HG02763 (cell line): ENCODE results near the gene TNFSF11.

Experiments
- ATAC-seq: cut with Tn5 transposase; IDR thresholded peaks from one replicate; pipeline ENCODE4 v1.9.1; 2021; ENCODE audit warnings: mild to moderate bottlenecking, moderate library complexity; ENCODE audit not compliant: unreplicated experiment

Gene TNFSF11

DNA sequence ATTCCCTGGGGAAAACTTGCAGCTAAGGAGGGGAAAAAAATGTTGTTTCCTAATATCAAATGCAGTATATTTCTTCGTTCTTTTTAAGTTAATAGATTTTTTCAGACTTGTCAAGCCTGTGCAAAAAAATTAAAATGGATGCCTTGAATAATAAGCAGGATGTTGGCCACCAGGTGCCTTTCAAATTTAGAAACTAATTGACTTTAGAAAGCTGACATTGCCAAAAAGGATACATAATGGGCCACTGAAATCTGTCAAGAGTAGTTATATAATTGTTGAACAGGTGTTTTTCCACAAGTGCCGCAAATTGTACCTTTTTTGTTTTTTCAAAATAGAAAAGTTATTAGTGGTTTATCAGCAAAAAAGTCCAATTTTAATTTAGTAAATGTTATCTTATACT, 33.6 kb downstream of the TNFSF11 start:
- no peak for ATAC-seq

DNA sequence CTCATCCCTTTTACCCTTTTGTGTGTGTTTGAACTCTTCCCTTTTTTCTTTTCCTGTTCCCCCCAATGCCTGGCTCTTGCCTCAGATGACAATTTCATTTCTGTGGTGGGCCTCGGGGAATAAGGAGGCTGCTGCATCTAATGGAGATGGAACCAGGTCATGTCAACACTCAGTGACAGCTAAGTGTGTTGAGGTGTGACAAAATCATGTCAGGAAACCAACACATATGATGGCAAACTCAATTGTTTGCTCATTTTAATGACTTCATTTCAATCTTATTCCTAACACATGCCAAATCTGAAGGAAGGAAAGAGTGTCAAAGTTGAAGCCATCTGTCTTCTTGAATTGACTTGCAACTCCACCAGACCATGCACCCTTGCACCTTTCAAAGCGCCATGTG, 36.7 kb downstream of the TNFSF11 start:
- ATAC-seq: no peak

DNA sequence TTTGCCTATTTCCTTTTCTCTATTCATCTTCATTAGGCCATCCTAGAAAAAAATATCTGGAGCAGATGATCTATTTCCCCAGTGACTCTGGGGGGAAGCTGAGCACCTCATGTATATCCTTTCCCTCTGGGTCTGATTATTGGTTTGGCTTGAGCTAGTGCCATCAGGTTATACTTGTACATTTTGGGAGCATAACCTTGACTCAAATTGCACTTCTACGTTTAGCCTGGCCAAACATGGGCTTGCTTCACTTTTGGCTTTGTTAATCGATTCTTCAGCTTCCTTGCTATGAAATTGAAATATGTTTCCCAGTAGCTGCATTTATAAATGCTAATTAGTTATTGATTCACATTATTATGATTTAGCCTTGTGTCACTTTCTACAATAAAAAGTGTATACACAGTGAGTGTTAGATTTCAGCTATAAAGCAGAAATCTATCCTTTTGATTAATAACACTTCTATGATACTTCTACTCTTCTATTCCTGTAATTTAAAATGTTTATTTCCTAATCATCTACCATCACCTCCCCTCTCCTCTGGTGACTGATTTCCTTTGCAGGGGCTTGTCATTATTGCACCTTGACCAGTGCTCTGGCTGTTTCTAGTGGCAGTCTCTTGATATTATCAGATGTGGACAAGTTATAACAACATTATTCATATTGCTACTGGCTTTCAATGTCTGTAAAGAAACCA, 37.3 kb downstream of the TNFSF11 start:
- ATAC-seq: no peak

DNA sequence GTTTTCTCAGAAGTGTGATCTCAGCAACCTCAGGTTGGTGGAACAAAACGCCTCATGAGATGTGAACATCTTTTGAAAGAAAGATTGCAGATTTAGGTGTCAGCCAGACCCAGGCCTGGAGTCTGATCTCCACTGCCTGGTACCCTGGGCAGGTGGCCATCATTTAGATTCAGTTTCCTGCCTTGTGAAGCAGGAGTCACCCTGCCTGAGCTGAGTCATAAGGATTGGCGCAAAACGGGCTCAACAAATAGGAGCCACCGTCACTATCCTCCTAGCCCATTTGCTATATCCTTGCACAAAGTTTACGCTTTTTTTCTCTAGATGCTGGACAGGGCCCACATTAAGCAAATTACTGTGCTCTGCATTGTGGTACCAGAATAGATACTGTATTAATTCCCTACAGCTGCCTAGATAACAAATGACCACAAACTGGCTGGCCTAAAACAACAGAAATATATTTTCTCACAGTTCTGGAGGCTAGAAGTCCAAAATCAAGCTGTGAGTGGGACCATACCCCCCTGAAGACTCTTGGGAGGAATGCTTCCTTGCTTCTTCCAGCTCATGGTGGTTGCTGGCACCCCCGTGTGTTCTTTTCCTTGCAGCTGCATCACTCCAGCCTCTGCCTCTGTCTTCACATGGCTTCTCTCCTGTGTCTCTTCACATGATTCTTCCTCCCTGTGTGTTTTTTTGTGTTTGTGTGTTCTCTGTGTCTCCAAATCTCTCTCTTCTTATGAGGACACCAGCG, 38.2 kb downstream of the TNFSF11 start:
- no peak for ATAC-seq

DNA sequence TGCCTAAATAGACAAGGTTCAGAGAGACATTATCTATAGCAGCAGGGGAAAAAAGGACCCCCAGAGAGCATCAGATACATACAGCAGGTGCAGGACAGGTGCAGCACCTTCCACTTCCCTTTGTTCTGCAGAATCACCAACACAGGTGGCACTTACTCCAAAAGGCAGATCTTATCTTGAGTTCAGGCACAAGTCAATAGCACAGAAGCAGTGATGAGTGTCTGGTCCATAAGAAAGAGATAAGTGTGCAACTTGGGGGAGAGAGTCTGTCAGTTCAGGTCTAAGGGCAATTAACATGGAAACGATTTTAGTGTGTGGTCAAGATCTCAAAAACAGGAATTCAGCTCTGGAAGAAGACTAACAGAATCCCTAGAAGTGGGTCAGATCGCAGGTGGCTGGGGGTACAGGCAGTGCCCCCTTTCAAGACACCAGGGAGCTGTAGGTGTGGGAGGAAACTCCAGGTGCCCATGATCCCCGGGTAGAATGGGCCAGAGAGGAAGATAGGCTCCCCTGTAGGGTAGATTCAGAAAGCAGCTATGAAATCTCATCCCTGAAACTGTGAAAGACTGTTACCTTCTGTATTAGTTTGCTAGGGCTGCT, 40.6 kb downstream of the TNFSF11 start:
- no peak for ATAC-seq

DNA sequence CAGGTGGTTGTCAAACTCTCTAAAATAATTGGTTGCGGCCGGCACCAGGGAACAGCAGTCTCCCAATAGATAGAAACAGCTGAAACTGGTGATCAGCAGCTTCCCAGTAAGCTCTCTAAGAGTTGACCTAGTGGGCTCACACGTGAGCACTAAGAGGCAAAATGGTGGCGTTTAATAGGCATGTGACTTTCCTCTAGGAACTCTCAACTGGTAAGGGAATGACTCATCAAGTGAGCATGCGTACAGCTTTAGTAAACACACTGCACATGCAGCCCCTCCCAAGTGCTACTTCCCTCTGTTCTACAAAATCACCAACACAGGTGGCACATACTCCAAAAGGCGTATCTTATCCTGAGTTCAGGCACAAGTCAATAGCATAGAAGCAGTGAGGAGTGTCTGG, 41.7 kb downstream of the TNFSF11 start:
- no peak for ATAC-seq

DNA sequence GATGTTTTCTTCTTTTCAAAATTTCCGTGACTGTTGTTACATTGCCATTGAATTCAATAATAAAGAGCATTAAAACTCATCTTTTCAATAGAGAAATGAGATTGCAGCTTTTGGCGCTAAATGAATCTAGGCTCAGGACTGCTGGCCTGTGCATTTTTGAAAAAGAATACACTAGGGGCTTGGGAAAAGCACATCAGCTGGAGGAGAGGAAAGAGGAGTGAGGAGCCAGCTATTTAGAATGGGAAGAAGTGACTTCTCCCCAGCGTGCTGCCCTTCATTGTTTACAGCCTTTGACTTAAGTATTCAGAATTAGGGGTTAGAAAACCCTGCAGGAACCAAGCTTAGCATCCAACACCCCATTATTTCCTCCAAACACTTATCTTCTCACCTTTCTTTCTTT, 43.3 kb downstream of the TNFSF11 start:
- ATAC-seq: no peak

DNA sequence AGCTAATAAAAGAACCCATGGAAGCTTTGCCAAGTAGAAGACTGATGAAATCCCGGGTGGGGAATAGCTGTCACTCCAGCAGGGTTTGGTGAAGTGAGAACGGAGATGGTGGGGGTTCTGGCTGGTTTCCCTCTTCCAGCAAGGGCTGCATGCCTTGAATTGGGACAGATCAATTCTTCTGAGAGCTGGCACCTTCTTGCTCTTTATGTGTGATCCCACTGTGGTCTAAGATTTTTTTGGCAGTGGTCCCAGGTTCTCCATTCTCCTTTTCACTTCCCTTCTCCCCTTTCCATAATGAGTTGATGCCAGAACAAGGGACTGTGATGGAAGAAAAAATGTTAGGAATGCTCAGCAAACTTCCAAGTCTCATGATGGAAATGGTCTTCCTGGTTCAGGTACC, 50.0 kb downstream of the TNFSF11 start:
- no peak for ATAC-seq

DNA sequence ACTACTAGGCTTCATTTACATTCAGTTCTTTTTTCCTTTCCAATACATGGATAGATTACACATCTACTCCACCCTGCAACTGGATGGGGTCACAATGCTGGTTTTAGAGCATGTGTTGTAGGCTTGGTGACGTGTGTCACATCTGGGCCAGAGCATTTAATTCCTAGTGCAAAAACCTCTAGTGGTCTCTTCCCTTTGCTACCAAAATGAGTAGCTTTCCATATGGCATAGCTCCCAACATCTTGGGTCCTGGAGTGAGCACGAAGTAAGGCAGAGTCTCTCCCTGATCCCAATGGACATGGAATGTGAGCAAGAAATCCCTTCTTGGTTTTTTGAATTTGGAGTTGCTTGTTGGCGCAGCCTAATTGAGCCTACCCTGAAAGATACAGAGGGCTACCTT, 51.7 kb downstream of the TNFSF11 start:
- ATAC-seq: no peak

DNA sequence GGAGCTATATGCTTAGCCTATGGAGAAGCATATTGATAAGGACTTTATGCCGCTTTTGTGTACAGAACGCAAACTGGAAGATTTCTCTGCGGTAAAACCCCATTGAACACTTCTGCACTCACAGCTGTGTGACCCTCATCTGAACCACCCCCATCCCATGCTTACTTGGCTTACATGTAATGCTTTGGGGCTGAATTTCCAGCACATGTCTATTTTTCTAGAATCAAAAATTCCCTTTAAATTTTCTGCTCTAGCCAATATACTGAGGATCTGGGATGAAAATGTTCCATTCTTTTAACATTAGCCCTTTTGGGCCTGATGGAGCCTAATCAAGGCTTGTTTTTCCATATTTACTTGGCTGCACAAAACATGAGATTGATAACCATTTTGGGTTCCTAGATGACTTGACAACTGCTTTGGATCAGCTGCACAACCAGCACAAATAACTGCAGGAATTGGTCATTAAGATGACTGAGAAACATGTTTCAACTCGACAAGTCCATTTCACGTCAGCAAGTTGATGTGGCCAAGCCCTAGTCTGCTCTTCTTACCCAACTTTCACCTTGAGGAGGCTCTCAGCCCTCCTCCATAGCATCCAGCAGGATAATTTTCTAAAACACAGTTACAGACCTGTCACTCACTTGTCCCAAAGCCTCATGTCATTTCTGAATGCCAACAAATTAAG, 52.4 kb downstream of the TNFSF11 start:
- no peak for ATAC-seq

DNA sequence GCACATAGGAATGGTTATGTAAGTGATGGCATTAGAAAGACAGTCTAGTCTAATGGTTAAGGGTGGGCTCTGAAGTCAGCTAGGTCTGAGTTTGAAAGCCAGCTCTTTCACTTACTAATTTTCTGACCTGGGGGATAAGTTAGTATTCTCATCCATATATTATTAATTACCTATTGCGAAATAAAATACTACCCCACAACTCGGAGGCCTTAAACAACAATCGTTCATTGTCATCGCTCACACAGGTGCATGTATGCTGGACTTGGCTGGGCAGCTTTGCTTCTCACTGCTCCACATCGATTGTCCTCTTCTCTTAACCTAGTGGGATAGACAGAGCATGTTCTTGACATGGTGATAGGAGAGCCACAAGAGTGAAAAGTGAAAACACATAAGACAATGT, 54.7 kb downstream of the TNFSF11 start:
- no peak for ATAC-seq

DNA sequence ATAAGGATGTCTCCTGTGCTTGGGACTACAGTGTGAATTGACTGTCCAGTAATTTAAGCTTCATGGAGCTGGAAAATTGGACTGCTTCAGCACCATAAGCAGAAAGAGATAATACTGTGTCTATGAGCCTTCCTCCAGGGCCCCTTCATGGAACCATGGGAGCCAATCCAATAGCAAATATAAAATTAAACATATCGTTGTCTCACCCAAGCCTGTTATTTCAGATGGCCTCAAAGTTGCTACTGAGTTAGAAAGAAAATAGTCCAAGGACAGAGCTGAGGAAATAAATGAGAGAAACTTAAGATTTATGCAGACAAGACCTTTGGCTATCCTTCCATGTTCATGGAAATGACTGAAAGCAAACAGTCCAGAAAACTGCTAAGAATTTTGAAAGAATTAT, 57.2 kb downstream of the TNFSF11 start:
- ATAC-seq: no peak

DNA sequence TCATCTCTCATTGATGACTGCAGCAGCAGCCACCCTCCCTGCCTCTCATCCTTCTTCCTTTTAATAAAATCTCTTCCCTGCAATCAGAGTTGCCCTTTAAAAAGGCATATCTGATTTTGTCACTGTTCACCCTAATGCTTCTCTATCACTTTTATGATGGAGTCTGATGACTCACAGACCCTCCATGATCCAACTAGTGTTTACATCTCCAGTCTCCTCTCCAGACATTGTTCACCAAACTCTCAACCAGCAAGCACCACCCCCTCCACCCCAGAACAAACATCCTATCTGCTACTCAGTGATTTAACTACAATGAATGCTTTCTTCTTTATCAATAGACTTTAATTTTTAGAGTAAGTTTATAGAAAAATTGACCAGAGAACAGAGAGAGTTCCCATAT, 59.5 kb downstream of the TNFSF11 start:
- ATAC-seq: no peak

DNA sequence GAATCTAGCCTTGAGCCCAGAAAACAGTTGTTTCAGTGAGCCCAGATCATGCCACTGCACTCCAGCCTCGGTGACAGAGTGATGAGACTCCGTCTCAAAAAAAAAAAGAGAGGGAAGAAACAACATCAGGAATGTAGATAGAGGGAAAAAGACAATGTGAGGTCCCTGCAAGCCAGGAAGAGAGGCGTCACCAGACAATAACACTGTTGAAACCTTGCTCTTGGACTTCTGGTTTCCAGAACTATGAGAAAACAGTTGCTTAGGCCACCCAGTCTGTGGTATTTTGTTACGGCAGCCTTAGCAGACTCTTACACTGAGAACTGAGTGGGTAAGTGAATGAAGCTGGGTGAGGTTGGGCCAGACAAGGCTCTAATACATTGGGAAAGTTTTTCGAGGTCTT, 64.1 kb downstream of the TNFSF11 start:
- no peak for ATAC-seq

DNA sequence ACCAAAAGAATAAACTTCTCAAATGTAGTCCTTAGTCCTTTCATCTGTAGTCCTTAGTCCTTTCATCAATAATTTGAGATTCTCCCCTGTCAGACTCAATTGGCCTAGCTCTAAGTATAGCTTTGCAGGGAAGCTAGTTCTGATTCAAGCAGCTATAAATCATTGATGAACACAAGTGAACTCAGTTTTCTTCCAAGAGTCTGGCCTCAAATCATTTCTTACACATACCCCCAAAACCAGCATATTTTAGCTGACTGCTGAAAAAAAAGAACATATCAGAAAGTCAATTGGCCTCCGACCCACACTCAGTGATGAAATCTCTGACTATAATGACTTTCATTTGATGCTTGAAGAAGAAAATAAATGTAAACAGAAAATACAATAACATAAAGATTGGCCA, 64.9 kb downstream of the TNFSF11 start:
- ATAC-seq: no peak

DNA sequence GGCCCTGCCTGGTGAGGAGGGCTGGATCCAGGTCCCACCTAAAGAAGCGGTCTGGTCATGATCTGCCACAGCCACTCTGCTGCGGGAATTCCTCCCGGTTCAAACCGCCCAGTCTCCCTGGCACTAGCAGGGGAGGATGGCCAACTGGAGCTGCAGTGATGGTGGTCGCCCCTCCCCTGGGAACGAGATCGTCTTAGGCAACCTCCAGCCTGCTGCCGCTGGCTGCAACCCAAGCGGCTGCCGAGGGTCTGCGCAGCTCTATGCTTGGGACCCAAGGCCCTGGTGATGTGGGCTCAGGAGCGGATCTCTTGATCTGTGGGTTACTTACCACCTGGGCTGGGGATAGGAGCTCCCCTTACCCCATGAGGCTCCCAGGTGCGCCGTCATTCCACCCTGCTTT, 69.1 kb downstream of the TNFSF11 start:
- ATAC-seq: no peak

DNA sequence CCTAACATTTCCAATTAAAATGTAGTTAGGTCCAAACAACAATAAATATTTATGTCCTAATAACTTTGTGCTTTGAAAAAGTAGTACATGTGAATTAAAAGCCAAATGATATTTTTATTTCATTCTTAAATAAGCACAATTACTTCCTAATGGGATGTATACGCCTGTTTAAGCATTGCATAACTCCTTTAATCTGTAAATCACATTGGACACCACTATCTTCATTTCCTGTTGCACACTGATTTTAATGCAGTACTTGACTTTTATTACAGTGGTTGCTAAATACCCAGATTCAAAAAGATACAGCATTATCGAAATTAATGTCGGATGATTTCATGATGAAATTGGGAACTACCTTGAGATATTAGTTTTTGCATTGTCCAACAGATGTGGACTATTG, 70.9 kb downstream of the TNFSF11 start:
- no peak for ATAC-seq

DNA sequence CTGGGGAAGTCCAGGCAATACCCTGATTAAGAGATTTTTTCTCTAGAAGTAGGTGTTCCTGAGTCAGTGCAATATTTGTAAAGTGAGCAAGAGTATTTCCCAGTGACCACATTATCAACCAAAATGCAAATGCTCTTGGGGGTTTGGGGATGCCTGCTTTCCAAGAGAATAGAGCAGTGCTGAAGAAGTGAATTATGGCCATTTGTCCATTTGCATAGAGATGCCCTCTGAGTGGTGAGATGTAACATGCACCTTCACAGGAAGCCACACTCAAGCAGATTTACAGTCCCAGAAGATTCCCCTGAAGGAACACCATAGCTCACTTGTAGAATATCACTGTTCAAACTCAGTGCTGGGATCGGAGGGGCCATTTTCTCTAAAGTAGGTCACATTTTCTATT, 71.8 kb downstream of the TNFSF11 start:
- no peak for ATAC-seq

DNA sequence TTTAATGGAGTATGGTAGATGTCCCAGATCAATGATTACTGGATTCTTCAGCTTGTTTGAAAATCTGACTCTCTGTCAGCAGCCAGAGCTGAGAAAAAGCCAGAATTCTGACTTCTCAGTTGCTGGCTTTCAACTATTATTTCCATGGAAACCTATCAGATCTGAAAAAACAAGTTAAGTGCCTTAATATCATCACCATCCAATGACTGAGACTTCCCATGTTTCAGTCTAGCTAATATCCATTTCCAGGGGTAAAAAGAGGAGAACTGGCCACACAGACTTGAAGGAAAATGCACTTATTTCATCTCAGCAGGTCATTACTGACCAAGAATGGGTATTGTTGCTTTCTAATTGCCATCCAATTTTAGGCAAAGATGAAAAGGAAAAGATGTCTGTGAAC, 75.2 kb downstream of the TNFSF11 start:
- no peak for ATAC-seq

DNA sequence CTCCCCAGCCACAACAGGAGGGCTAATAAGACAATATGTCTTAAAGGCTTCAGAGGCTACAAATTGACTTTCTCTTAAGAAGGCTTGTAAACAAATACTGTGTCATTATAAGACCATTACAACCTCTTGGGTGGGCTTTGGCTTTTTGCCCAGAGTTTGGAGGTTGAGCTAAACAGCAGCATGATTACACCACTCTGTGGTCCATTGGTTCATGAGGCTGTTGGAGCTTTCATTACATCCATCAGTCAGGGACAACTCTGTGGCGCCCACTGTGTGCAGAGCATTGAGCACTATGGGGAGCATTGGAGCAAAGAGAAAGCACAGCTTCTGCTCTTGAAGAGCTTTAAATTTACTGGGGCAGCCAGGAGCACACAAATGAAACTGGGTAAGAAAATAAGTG, 75.9 kb downstream of the TNFSF11 start:
- no peak for ATAC-seq

DNA sequence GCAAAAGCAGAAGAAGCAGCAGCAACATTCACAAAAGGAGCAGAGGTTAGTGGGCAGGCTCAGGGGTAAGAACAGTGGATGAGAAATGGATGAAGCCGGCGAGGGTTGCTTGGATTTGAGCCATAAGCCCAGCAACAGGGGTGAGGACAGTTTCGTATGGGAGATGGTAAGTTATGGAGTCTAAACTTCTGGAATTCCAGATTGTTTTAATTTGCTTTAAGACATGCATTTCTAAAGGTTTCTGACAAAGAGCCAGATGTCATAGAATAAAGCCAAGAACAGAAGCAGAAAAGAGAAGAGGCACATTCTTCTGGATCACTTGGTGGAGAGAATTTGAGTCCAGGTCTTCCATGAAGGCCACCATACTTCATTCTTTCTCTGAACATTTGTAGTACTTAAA, 76.6 kb downstream of the TNFSF11 start:
- ATAC-seq: no peak
